ENCODE measurements around the gene DYNC2LI1. TPM values are rescaled to one million over a fixed set of nuclear protein-coding genes. Genes with fewer than 3 reads are reported as not detected.

DYNC2LI1 gene
- total and polyA plus RNA-seq, 2 donors, result 17.3 to 26.4 TPM

- H3K4me3 ChIP-seq (ENCODE audit: low read length in 2 of 2), result no peak overlapping the region
- H3K36me3 ChIP-seq (ENCODE audit: control insufficient read depth in 2 of 2, insufficient read depth in 2 of 2, low read length in 1 of 2), result no peaks in the 10 kb centered on the region
Measured at GRCh38 chr2:43752302-43752701, 21.5 kb upstream of the DYNC2LI1 start.

GRCh38 chr2:43754180-43754579 lies 19.7 kb upstream of the DYNC2LI1 start:
- WGBS, result 96% methylated on average over 7 of the region's 7 CpGs
- Histone ChIP-seq H3K27me3 (ENCODE audit: control insufficient read depth in 2 of 2, insufficient read depth in 1 of 2, low read length in 1 of 2) (no peaks in the 10 kb centered on the region), H3K4me1 (ENCODE audit: control insufficient read depth in 2 of 2, insufficient read depth in 2 of 2, low read length in 2 of 2) (no peaks in the 10 kb centered on the region)

More at GRCh38 chr2:43752302-43752701, 21.5 kb upstream of the DYNC2LI1 start:
- Histone ChIP-seq H3K27me3 (ENCODE audit: control insufficient read depth in 2 of 2, insufficient read depth in 1 of 2, low read length in 1 of 2) (no peaks in the 10 kb centered on the region), H3K4me1 (ENCODE audit: control insufficient read depth in 2 of 2, insufficient read depth in 2 of 2, low read length in 2 of 2) (no peaks in the 10 kb centered on the region), H3K27ac (ENCODE audit: low read depth in 1 of 2, low read length in 1 of 2) (no peak overlapping the region), H3K9me3 (ENCODE audit: control insufficient read depth in 2 of 2, insufficient read depth in 1 of 2, low read length in 1 of 2) (peaks cover 0 to 2% of the 10 kb centered on the region in 2 donors)
- no peak for DNase-seq (ENCODE audit: low read depth in 6 of 9, low spot score in 9 of 9)

GRCh38 chr2:43758739-43759138 lies 15.1 kb upstream of the DYNC2LI1 start:
- Histone ChIP-seq H3K27me3 (ENCODE audit: control insufficient read depth in 2 of 2, insufficient read depth in 1 of 2, low read length in 1 of 2) (no peaks in the 10 kb centered on the region), H3K4me1 (ENCODE audit: control insufficient read depth in 2 of 2, insufficient read depth in 2 of 2, low read length in 2 of 2) (no peaks in the 10 kb centered on the region), H3K4me3 (ENCODE audit: low read length in 2 of 2) (no peak overlapping the region), H3K36me3 (ENCODE audit: control insufficient read depth in 2 of 2, insufficient read depth in 2 of 2, low read length in 1 of 2) (no peaks in the 10 kb centered on the region), H3K27ac (ENCODE audit: low read depth in 1 of 2, low read length in 1 of 2) (no peak overlapping the region), H3K9me3 (ENCODE audit: control insufficient read depth in 2 of 2, insufficient read depth in 1 of 2, low read length in 1 of 2) (peaks cover 0 to 2% of the 10 kb centered on the region in 2 donors)
- 86% methylated on average over 3 of the region's 3 CpGs for WGBS
- DNase-seq (ENCODE audit: low read depth in 6 of 9, low spot score in 9 of 9), result no peak

More at GRCh38 chr2:43754180-43754579, 19.7 kb upstream of the DYNC2LI1 start:
- no peak for DNase-seq (ENCODE audit: low read depth in 6 of 9, low spot score in 9 of 9)
- H3K9me3 ChIP-seq (ENCODE audit: control insufficient read depth in 2 of 2, insufficient read depth in 1 of 2, low read length in 1 of 2), result peaks cover 0 to 2% of the 10 kb centered on the region in 2 donors
- H3K27ac ChIP-seq (ENCODE audit: low read depth in 1 of 2, low read length in 1 of 2), result no peak overlapping the region
- H3K4me3 ChIP-seq (ENCODE audit: low read length in 2 of 2), result no peak overlapping the region
- no peaks in the 10 kb centered on the region for H3K36me3 ChIP-seq (ENCODE audit: control insufficient read depth in 2 of 2, insufficient read depth in 2 of 2, low read length in 1 of 2)

- Histone ChIP-seq H3K4me1 (ENCODE audit: control insufficient read depth in 2 of 2, insufficient read depth in 2 of 2, low read length in 2 of 2) (no peaks in the 10 kb centered on the region), H3K27me3 (ENCODE audit: control insufficient read depth in 2 of 2, insufficient read depth in 1 of 2, low read length in 1 of 2) (no peaks in the 10 kb centered on the region), H3K36me3 (ENCODE audit: control insufficient read depth in 2 of 2, insufficient read depth in 2 of 2, low read length in 1 of 2) (no peaks in the 10 kb centered on the region), H3K9me3 (ENCODE audit: control insufficient read depth in 2 of 2, insufficient read depth in 1 of 2, low read length in 1 of 2) (peaks cover 0 to 2% of the 10 kb centered on the region in 2 donors), H3K27ac (ENCODE audit: low read depth in 1 of 2, low read length in 1 of 2) (no peak overlapping the region), H3K4me3 (ENCODE audit: low read length in 2 of 2) (no peak overlapping the region)
- no peak for DNase-seq (ENCODE audit: low read depth in 6 of 9, low spot score in 9 of 9)
Measured at GRCh38 chr2:43759195-43759594, 14.6 kb upstream of the DYNC2LI1 start.

GRCh38 chr2:43762286-43762685 lies 11.6 kb upstream of the DYNC2LI1 start:
- Histone ChIP-seq H3K27me3 (ENCODE audit: control insufficient read depth in 2 of 2, insufficient read depth in 1 of 2, low read length in 1 of 2) (no peaks in the 10 kb centered on the region), H3K4me1 (ENCODE audit: control insufficient read depth in 2 of 2, insufficient read depth in 2 of 2, low read length in 2 of 2) (no peaks in the 10 kb centered on the region), H3K27ac (ENCODE audit: low read depth in 1 of 2, low read length in 1 of 2) (no peak overlapping the region), H3K9me3 (ENCODE audit: control insufficient read depth in 2 of 2, insufficient read depth in 1 of 2, low read length in 1 of 2) (no peaks in the 10 kb centered on the region), H3K36me3 (ENCODE audit: control insufficient read depth in 2 of 2, insufficient read depth in 2 of 2, low read length in 1 of 2) (no peaks in the 10 kb centered on the region), H3K4me3 (ENCODE audit: low read length in 2 of 2) (no peak overlapping the region)
- 93% methylated on average over 3 of the region's 3 CpGs for WGBS
- no peak for DNase-seq (ENCODE audit: low read depth in 6 of 9, low spot score in 9 of 9)

GRCh38 chr2:43763091-43763490 lies 10.7 kb upstream of the DYNC2LI1 start:
- no peaks in the 10 kb centered on the region for H3K4me1 ChIP-seq (ENCODE audit: control insufficient read depth in 2 of 2, insufficient read depth in 2 of 2, low read length in 2 of 2)
- WGBS, result 100% methylated on average over 2 of the region's 2 CpGs
- no peak overlapping the region for H3K27ac ChIP-seq (ENCODE audit: low read depth in 1 of 2, low read length in 1 of 2)
- H3K9me3 ChIP-seq (ENCODE audit: control insufficient read depth in 2 of 2, insufficient read depth in 1 of 2, low read length in 1 of 2), result no peaks in the 10 kb centered on the region
- no peak for DNase-seq (ENCODE audit: low read depth in 6 of 9, low spot score in 9 of 9)
- no peak overlapping the region for H3K4me3 ChIP-seq (ENCODE audit: low read length in 2 of 2)
- H3K27me3 ChIP-seq (ENCODE audit: control insufficient read depth in 2 of 2, insufficient read depth in 1 of 2, low read length in 1 of 2), result no peaks in the 10 kb centered on the region
- no peaks in the 10 kb centered on the region for H3K36me3 ChIP-seq (ENCODE audit: control insufficient read depth in 2 of 2, insufficient read depth in 2 of 2, low read length in 1 of 2)

GRCh38 chr2:43764086-43764705 lies 9.6 kb upstream of the DYNC2LI1 start:
- Histone ChIP-seq H3K4me3 (ENCODE audit: low read length in 2 of 2) (no peak overlapping the region), H3K27ac (ENCODE audit: low read depth in 1 of 2, low read length in 1 of 2) (no peak overlapping the region), H3K36me3 (ENCODE audit: control insufficient read depth in 2 of 2, insufficient read depth in 2 of 2, low read length in 1 of 2) (no peaks in the 10 kb centered on the region), H3K9me3 (ENCODE audit: control insufficient read depth in 2 of 2, insufficient read depth in 1 of 2, low read length in 1 of 2) (no peaks in the 10 kb centered on the region), H3K27me3 (ENCODE audit: control insufficient read depth in 2 of 2, insufficient read depth in 1 of 2, low read length in 1 of 2) (no peaks in the 10 kb centered on the region), H3K4me1 (ENCODE audit: control insufficient read depth in 2 of 2, insufficient read depth in 2 of 2, low read length in 2 of 2) (no peaks in the 10 kb centered on the region)
- DNase-seq (ENCODE audit: low read depth in 6 of 9, low spot score in 9 of 9), result no peak
- 82% methylated on average over 1 of the region's 1 CpG for WGBS

- WGBS, result 94% methylated on average over 4 of the region's 4 CpGs
- no peaks in the 10 kb centered on the region for H3K9me3 ChIP-seq (ENCODE audit: control insufficient read depth in 2 of 2, insufficient read depth in 1 of 2, low read length in 1 of 2)
- no peaks in the 10 kb centered on the region for H3K4me1 ChIP-seq (ENCODE audit: control insufficient read depth in 2 of 2, insufficient read depth in 2 of 2, low read length in 2 of 2)
- DNase-seq (ENCODE audit: low read depth in 6 of 9, low spot score in 9 of 9), result no peak
- no peak overlapping the region for H3K4me3 ChIP-seq (ENCODE audit: low read length in 2 of 2)
- H3K27ac ChIP-seq (ENCODE audit: low read depth in 1 of 2, low read length in 1 of 2), result no peak overlapping the region
- no peaks in the 10 kb centered on the region for H3K27me3 ChIP-seq (ENCODE audit: control insufficient read depth in 2 of 2, insufficient read depth in 1 of 2, low read length in 1 of 2)
- H3K36me3 ChIP-seq (ENCODE audit: control insufficient read depth in 2 of 2, insufficient read depth in 2 of 2, low read length in 1 of 2), result no peaks in the 10 kb centered on the region
Measured at GRCh38 chr2:43766006-43766405, 7.8 kb upstream of the DYNC2LI1 start.

- peak in 1 of 9 donors; percentile 0 for DNase-seq (ENCODE audit: low read depth in 6 of 9, low spot score in 9 of 9)
- 34% methylated on average over 7 of the region's 7 CpGs for WGBS
- peak overlapping the region; percentile 80 to 89 for H3K4me3 ChIP-seq (ENCODE audit: low read length in 2 of 2)
Measured at GRCh38 chr2:43774617-43775016, 778 bp downstream of the DYNC2LI1 start.

More at GRCh38 chr2:43774617-43775016, 778 bp downstream of the DYNC2LI1 start:
- H3K27ac ChIP-seq (ENCODE audit: low read depth in 1 of 2, low read length in 1 of 2), result no peak overlapping the region
- H3K4me1 ChIP-seq (ENCODE audit: control insufficient read depth in 2 of 2, insufficient read depth in 2 of 2, low read length in 2 of 2), result peaks cover 2 to 7% of the 10 kb centered on the region in 2 donors
- no peaks in the 10 kb centered on the region for H3K36me3 ChIP-seq (ENCODE audit: control insufficient read depth in 2 of 2, insufficient read depth in 2 of 2, low read length in 1 of 2)
- H3K9me3 ChIP-seq (ENCODE audit: control insufficient read depth in 2 of 2, insufficient read depth in 1 of 2, low read length in 1 of 2), result no peaks in the 10 kb centered on the region
- no peaks in the 10 kb centered on the region for H3K27me3 ChIP-seq (ENCODE audit: control insufficient read depth in 2 of 2, insufficient read depth in 1 of 2, low read length in 1 of 2)

Data from thymus (tissue), 11 donors.